ENCODE results near the gene AP2A1.
A peak's percentile ranks its signal among the peaks of the same experiment; 100 is the strongest.

The AP2A1 gene

DNA sequence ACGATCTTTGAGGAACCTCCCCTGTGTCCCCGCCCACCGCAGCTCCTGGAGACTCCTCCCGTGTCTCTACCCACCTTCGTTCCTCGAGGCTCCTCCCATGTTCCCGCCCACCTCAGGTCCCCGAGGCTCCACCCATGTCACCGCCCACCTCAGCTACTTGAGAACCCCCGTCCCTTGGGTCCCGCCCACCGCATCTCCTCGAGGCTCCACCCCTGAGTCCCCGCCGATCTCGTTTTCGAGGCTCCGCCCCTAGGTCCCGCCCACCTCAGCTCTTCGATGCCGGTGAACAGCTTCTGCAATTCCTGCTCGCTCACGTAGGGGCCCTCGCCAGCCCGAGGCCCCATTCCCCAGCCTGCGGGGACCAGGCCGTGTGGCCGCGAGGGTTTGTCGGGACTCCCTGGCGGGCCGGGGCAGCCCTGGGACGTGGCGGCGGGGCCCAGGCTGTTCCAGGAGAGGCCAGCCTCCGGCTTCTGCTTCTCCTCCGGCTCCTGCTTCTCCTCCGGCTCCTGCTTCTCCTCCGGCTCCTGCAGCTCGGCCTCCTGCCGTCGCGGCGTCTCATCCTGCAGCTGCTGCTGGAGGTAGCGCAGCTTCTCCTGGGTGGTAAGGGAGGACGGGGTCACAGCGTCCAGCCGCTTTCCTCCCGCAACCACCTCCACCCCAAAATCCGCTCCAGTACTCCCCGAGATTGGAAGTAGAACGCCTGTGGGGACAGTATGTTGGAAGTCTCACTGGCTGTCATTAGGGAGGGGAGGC, 20.4 kb upstream of the AP2A1 start:
- no peak overlapping the region; the same call in 1 of the 2 replicates for H3K4me3 ChIP-seq (ENCODE audit: low read length)
- no peak overlapping the region for H3K9ac ChIP-seq (ENCODE audit: low read depth, low read length)
- no peaks in the 10 kb centered on the region for H3K4me1 ChIP-seq (ENCODE audit: insufficient read depth, low read length)
- H3K27ac ChIP-seq (ENCODE audit: low read depth, low read length) = no peak overlapping the region
- H3K36me3 ChIP-seq (ENCODE audit: insufficient read depth, low read length) = no peaks in the 10 kb centered on the region
- no peaks in the 10 kb centered on the region for H3K9me3 ChIP-seq (ENCODE audit: insufficient read depth, low read depth, low read length)
- H3K27me3 ChIP-seq (ENCODE audit: insufficient read depth, low read length) = no peaks in the 10 kb centered on the region; the same call in 1 of the 2 replicates
- 77% methylated on average over 52 of the region's 52 CpGs for WGBS

DNA sequence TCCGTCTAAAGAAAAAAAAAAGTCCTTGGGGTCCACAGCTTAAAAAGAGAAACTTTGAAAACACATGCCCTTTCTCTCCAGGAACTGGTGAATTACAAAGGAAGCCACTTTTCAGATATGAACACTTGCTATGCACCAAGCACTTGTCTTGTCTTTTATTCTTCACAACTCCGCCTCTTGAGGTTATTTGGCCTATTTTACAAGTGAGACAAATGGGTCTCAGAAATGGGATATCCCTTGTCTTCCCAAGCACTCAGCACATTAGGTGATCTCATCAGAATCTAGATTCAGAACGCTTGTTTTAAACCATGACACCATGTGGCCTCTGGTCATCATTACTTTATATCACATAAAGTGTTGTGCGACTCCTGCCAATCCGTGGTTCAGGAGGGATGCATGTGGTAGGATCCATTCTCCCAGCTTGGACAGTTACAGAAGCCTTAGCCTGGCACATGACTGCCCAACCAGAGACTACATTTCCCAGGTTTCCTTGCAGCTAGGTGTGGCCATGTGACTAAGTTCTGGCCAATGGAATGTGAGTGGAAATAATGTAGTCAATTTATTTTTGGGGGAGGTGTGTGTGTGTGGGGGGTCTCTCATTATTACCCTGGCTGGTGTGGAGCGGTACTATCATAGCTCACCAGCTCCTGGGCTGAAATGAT, 17.6 kb upstream of the AP2A1 start:
- Histone ChIP-seq H3K36me3 (ENCODE audit: insufficient read depth, low read length) (no peaks in the 10 kb centered on the region), H3K27me3 (ENCODE audit: insufficient read depth, low read length) (no peaks in the 10 kb centered on the region; the same call in 1 of the 2 replicates), H3K4me3 (ENCODE audit: low read length) (no peak overlapping the region), H3K9me3 (ENCODE audit: insufficient read depth, low read depth, low read length) (0 out of 2 replicates have a peak, but pooled peaks cover 7% of the 10 kb centered on the region), H3K4me1 (ENCODE audit: insufficient read depth, low read length) (no peaks in the 10 kb centered on the region), H3K27ac (ENCODE audit: low read depth, low read length) (no peak overlapping the region), H3K9ac (ENCODE audit: low read depth, low read length) (no peak overlapping the region)
- 94% methylated on average over 6 of the region's 6 CpGs for WGBS

DNA sequence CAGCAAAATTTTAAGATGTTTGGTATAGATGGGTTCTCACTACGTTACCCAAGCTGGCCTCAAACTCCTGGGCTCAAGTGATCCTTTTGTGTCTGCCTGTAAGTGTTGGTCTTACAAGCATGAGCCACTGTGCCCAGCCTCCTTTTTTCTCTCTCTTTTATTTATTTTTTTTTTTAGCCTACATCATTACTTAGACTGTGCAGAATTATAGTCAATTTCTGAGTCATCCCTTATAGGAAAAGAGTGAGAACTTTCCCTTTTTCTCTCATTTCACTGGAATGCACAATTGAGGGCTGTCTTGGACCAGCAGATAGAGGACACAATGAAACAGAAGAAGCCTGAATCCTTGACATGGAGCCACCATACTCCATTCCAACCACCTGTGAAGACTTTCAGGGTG, 17.0 kb upstream of the AP2A1 start:
- Histone ChIP-seq H3K4me3 (ENCODE audit: low read length) (no peak overlapping the region), H3K9ac (ENCODE audit: low read depth, low read length) (no peak overlapping the region), H3K36me3 (ENCODE audit: insufficient read depth, low read length) (no peaks in the 10 kb centered on the region), H3K9me3 (ENCODE audit: insufficient read depth, low read depth, low read length) (0 out of 2 replicates have a peak, but pooled peaks cover 7% of the 10 kb centered on the region), H3K27me3 (ENCODE audit: insufficient read depth, low read length) (no peaks in the 10 kb centered on the region; the same call in 1 of the 2 replicates), H3K4me1 (ENCODE audit: insufficient read depth, low read length) (no peaks in the 10 kb centered on the region), H3K27ac (ENCODE audit: low read depth, low read length) (no peak overlapping the region)
- 100% methylated on average over 1 of the region's 1 CpG for WGBS

DNA sequence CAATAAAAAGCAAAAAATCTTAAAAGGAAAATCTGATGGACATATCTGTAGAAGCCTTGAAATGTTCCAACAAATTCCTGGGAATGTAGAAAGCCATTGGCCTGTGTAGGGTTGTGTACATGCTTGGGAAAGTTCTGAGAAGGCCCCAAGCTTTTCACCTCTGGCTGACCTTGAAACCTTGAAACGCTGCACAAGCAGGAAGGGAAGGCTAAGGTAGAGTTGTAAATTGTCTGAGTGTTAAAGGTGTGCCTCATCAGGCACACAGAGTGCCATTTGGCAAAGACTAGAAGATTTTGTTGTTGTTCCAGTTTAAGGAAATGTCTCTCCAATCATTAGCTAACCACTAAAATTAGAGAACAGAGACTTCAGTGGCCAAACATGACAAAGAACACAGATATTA, 14.1 kb upstream of the AP2A1 start:
- H3K4me1 ChIP-seq (ENCODE audit: insufficient read depth, low read length) = no peaks in the 10 kb centered on the region
- no peak overlapping the region for H3K27ac ChIP-seq (ENCODE audit: low read depth, low read length)
- no peaks in the 10 kb centered on the region for H3K36me3 ChIP-seq (ENCODE audit: insufficient read depth, low read length)
- H3K27me3 ChIP-seq (ENCODE audit: insufficient read depth, low read length) = no peaks in the 10 kb centered on the region
- H3K4me3 ChIP-seq (ENCODE audit: low read length) = no peak overlapping the region
- WGBS = 90% methylated on average over 1 of the region's 1 CpG
- no peak overlapping the region for H3K9ac ChIP-seq (ENCODE audit: low read depth, low read length)
- H3K9me3 ChIP-seq (ENCODE audit: insufficient read depth, low read depth, low read length) = 0 out of 2 replicates have a peak, but pooled peaks cover 10% of the 10 kb centered on the region

DNA sequence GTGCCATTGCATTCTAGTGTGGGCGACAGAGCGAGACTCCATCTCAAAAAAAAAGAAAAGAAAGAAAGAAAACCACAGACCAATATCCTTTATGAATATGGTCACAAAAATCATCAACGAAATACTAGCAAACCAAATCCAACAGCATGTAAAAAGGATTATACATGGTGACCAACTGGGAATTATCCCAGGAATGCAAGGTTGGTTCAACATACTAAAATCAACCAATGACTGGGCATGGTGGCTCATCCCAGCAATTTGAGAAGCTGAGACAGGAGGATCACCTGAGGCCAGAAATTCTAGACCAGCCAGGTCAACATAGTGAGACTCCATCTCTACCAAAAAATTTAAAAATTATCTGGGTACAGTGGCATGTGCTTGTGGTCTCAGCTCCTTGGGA, 10.8 kb upstream of the AP2A1 start:
- no peak overlapping the region for H3K4me3 ChIP-seq (ENCODE audit: low read length)
- H3K4me1 ChIP-seq (ENCODE audit: insufficient read depth, low read length) = no peaks in the 10 kb centered on the region
- no peak overlapping the region for H3K27ac ChIP-seq (ENCODE audit: low read depth, low read length)
- 92% methylated on average over 2 of the region's 3 CpGs for WGBS
- 0 out of 2 replicates have a peak, but pooled peaks cover 10% of the 10 kb centered on the region for H3K9me3 ChIP-seq (ENCODE audit: insufficient read depth, low read depth, low read length)
- no peaks in the 10 kb centered on the region for H3K27me3 ChIP-seq (ENCODE audit: insufficient read depth, low read length)
- H3K9ac ChIP-seq (ENCODE audit: low read depth, low read length) = no peak overlapping the region
- no peaks in the 10 kb centered on the region for H3K36me3 ChIP-seq (ENCODE audit: insufficient read depth, low read length)

DNA sequence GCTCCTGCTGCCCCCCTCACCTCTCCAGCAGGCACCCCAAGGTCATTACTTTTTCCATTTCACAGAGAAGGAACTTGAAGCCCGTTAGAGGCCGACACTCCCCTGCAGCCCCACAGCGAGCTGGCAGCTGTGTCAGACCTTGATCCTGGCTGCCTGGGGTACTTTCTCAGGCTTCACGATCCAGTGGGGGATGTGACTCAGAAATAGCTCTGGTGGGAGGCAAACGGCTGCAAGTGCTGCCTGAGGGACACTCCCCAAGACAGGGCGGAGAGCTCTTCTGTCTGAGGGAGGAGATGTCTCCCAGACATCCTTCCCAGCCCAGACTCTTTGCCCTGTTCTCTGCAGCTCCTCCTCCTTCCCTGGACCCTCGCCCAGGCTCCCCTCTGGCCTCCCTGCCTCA, 8.5 kb upstream of the AP2A1 start:
- no peak overlapping the region for H3K9ac ChIP-seq (ENCODE audit: low read depth, low read length)
- no peak overlapping the region for H3K27ac ChIP-seq (ENCODE audit: low read depth, low read length)
- H3K27me3 ChIP-seq (ENCODE audit: insufficient read depth, low read length) = no peaks in the 10 kb centered on the region
- no peak overlapping the region for H3K4me3 ChIP-seq (ENCODE audit: low read length)
- peaks cover 3% of the 10 kb centered on the region; the same call in 1 of the 2 replicates for H3K4me1 ChIP-seq (ENCODE audit: insufficient read depth, low read length)
- WGBS = 39% methylated on average over 7 of the region's 7 CpGs
- H3K36me3 ChIP-seq (ENCODE audit: insufficient read depth, low read length) = no peaks in the 10 kb centered on the region
- H3K9me3 ChIP-seq (ENCODE audit: insufficient read depth, low read depth, low read length) = 0 out of 2 replicates have a peak, but pooled peaks cover 3% of the 10 kb centered on the region

DNA sequence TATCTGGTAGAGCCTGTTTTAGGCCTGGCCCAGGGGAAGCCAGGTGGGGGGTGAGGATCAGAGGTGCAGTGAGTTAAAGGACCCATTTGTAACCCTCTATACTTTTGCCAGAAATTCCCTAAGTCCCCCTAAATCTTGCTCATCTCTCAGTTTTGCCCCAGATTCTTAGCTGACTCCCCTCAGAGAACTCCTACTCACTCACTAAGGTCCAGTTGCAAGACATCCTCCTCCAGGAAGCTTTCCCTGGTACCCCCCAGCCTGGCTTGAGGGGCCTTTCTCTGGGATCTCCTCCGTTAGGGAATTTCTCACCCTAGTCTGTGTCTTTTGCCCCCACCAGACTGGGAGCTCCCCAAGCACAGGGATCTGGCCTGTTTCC, 5.6 kb upstream of the AP2A1 start:
- Histone ChIP-seq H3K27ac (ENCODE audit: low read depth, low read length) (no peak overlapping the region), H3K4me3 (ENCODE audit: low read length) (no peak overlapping the region), H3K36me3 (ENCODE audit: insufficient read depth, low read length) (no peaks in the 10 kb centered on the region), H3K27me3 (ENCODE audit: insufficient read depth, low read length) (no peaks in the 10 kb centered on the region), H3K9ac (ENCODE audit: low read depth, low read length) (peak overlapping the region; percentile 30; the same call in 1 of the 2 replicates), H3K4me1 (ENCODE audit: insufficient read depth, low read length) (peaks cover 8% of the 10 kb centered on the region), H3K9me3 (ENCODE audit: insufficient read depth, low read depth, low read length) (no peaks in the 10 kb centered on the region)
- 87% methylated on average over 1 of the region's 1 CpG for WGBS

DNA sequence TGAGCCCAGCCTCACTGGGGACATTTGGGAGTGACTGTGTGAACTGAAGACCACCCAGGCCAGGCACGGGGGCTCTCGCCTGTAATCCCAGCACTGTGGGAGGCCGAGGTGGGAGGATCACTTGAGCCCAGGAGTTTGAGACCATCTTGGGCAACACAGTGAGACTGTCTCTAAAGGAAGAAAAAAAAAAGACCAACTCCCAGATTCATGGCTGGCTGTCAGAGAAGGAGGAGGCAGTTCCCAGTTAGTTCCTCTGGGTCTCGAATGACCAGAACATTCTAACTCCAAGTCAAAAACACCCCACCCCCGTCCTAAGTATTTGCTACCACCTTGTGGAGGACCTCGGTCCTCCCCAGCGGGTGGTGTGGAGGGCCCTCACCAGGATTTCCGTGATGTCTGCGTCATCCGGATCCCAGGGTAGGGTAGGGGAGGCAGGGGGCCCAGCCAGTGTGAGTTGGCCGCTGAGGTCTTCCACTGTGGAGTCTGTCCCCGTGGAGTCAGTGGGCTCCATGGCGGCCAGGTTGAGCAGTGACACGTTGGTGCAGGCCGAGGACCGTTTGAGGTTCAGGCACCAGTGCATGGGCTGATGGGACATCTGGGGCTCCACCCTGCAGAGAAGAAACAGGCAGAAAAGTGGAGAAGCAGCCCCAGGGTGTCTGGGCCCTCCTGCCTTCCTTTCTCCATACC, 5.0 kb upstream of the AP2A1 start:
- peak overlapping the region; percentile 30; the same call in 1 of the 2 replicates for H3K9ac ChIP-seq (ENCODE audit: low read depth, low read length)
- H3K9me3 ChIP-seq (ENCODE audit: insufficient read depth, low read depth, low read length) = no peaks in the 10 kb centered on the region
- no peak overlapping the region for H3K4me3 ChIP-seq (ENCODE audit: low read length)
- H3K4me1 ChIP-seq (ENCODE audit: insufficient read depth, low read length) = peaks cover 8% of the 10 kb centered on the region
- H3K36me3 ChIP-seq (ENCODE audit: insufficient read depth, low read length) = no peaks in the 10 kb centered on the region
- WGBS = 82% methylated on average over 16 of the region's 16 CpGs
- no peaks in the 10 kb centered on the region for H3K27me3 ChIP-seq (ENCODE audit: insufficient read depth, low read length)
- no peak overlapping the region for H3K27ac ChIP-seq (ENCODE audit: low read depth, low read length)

DNA sequence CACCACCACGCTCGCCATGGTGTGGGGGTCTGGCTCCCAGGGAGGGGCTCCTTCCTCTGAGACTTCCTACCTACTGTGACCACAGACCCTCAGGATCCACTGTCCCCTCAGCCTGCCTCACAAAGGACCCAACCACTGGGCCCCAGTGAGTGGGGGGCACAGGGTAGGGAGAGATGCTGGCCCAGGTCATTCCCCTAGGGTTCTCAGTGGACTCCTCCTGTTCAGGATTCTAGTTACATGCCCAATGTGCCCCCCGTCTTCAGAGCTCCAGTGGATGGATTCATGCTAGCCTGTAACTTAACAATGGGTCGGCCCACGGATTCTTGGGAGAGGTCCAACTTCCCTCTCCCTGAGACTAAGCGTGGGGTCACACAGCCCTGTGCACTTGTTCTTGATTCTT, 3.6 kb upstream of the AP2A1 start, which contains the start of gene TSKS:
Gene TSKS, minus strand, starts transcription at position 77 of the 400 bp plus-strand sequence. Its CDS starts 59 bp downstream, at position 18.
- Histone ChIP-seq H3K27me3 (ENCODE audit: insufficient read depth, low read length) (no peaks in the 10 kb centered on the region), H3K36me3 (ENCODE audit: insufficient read depth, low read length) (no peaks in the 10 kb centered on the region), H3K4me3 (ENCODE audit: low read length) (no peak within 1 kb of the TSS), H3K27ac (ENCODE audit: low read depth, low read length) (no peak within 1 kb of the TSS), H3K9ac (ENCODE audit: low read depth, low read length) (no peak within 1 kb of the TSS), H3K9me3 (ENCODE audit: insufficient read depth, low read depth, low read length) (no peaks in the 10 kb centered on the region), H3K4me1 (ENCODE audit: insufficient read depth, low read length) (peaks cover 8% of the 10 kb centered on the region)
- WGBS = 93% methylated on average over 6 of the region's 6 CpGs

DNA sequence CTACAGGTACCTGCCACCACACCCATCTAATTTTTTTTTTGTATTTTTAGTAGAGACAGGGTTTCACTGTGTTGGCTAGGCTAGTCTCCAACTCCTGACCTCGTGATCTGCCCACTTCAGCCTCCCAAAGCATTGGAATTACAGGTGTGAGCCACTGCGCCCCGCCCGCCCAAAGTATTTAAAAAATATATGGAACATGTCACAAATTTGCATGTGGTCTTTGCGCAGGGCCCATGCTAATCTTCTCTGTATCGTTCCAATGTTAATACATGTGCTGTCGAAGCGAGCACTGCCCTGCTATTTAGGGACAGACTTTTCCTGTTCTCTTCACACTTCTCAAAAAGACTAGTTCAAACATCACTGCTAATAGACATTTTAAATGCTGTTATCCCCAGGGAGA, 2.5 kb upstream of the AP2A1 start:
- Histone ChIP-seq H3K27ac (ENCODE audit: low read depth, low read length) (no peak overlapping the region), H3K4me3 (ENCODE audit: low read length) (no peak overlapping the region), H3K9ac (ENCODE audit: low read depth, low read length) (no peak overlapping the region), H3K9me3 (ENCODE audit: insufficient read depth, low read depth, low read length) (no peaks in the 10 kb centered on the region), H3K27me3 (ENCODE audit: insufficient read depth, low read length) (no peaks in the 10 kb centered on the region), H3K4me1 (ENCODE audit: insufficient read depth, low read length) (peaks cover 8% of the 10 kb centered on the region), H3K36me3 (ENCODE audit: insufficient read depth, low read length) (no peaks in the 10 kb centered on the region)
- 96% methylated on average over 8 of the region's 8 CpGs for WGBS
